GM13977 (cell line): Measurements from ENCODE around the gene DHX58.

Source experiments
- DNase-seq: peaks from one replicate; pipeline ENCODE4 v3.0.0; 2012; ENCODE audit warnings: low spot score
- CTCF ChIP-seq: IDR thresholded peaks from 2 replicates; pipeline ENCODE4 v1.5.1; 2012; ENCODE audit warnings: mild to moderate bottlenecking, control low read depth; ENCODE audit not compliant: insufficient read depth; ENCODE audit errors: extremely low read depth, missing control alignments
- in situ Hi-C: fragments of 300-500 bp; cut with MboI; formaldehyde crosslinking; loops from one replicate; pipeline ENCODE4 v1.12.0; 2022; ENCODE audit warnings: low sequenced_read_pairs, low pct_unique_long_range_greater_than_20kb, mixed read lengths, inconsistent platforms; ENCODE audit not compliant: unreplicated experiment

Gene DHX58

GRCh38 chr17:42071810-42072209, 40.7 kb downstream of the DHX58 start:
- no peak for TF ChIP-seq CTCF
- DNase-seq = no peak
- in situ Hi-C loops = no loop called here

- in situ Hi-C loops = no loop called here
- DNase-seq = no peak
- no peak for TF ChIP-seq CTCF
These were observed 43.5 kb downstream of the DHX58 start for GRCh38 chr17:42068979-42069378.

- TF ChIP-seq CTCF = peak; percentile 89
- in situ Hi-C loops = no loop called here
- peak; percentile 77 for DNase-seq
These were observed 45.0 kb downstream of the DHX58 start for GRCh38 chr17:42067371-42068091.

GRCh38 chr17:42065201-42065600, 47.3 kb downstream of the DHX58 start:
- no peak for DNase-seq
- in situ Hi-C loops = no loop called here
- no peak for TF ChIP-seq CTCF

- no peak for TF ChIP-seq CTCF
- no peak for DNase-seq
- in situ Hi-C loops = no loop called here
These were observed 49.8 kb downstream of the DHX58 start for GRCh38 chr17:42062681-42063080.

GRCh38 chr17:42061646-42062487, 50.6 kb downstream of the DHX58 start:
- TF ChIP-seq CTCF = no peak
- DNase-seq = no peak
- in situ Hi-C loops = no loop called here
